MM.1S (cell line): ENCODE measurements around the gene PLA2G2D.

Experiments used
- CTCF ChIP-seq: fragments of 300-600 bp; sonication (generic); IDR thresholded peaks from 2 replicates; pipeline ENCODE4 v1.5.1; 2016; ENCODE audit warnings: antibody characterized with exemption, low read length, mixed read lengths
- EZH2 ChIP-seq: fragments of 300-600 bp; sonication (generic); optimal IDR thresholded peaks from 2 replicates; pipeline ENCODE3; 2017; ENCODE audit warnings: low read depth, mild to moderate bottlenecking, antibody characterized with exemption, low read length, mixed read lengths
- EZH2phosphoT487 ChIP-seq: fragments of 300-600 bp; sonication (generic); IDR thresholded peaks from 2 replicates; pipeline ENCODE4 v1.6.1; 2018; ENCODE audit warnings: antibody characterized with exemption, low read length

- TF ChIP-seq CTCF (no peak), EZH2 (no peak), EZH2phosphoT487 (no peak)
Observed at GRCh38 chr1:20075345-20075744, 44.0 kb downstream of the PLA2G2D start.
